ENCODE results near the gene ONECUT3. TPM values are rescaled to one million over a fixed set of nuclear protein-coding genes. Genes with fewer than 3 reads are reported as not detected.
"Not testable (repeated sequence)": the region's sequence is repeated elsewhere in the genome, so short reads cannot be mapped to it uniquely, and the experiment has no call there.

Gene ONECUT3
- total RNA-seq (under 1 TPM; 0.25 to 0.39 TPM), polyA plus RNA-seq (ENCODE audit: insufficient read depth, low read depth, low replicate concordance) (0.13 TPM)
- long read RNA-seq, donor 1, result 0 reads
- long read RNA-seq, donor 2, result 0 reads

DNA sequence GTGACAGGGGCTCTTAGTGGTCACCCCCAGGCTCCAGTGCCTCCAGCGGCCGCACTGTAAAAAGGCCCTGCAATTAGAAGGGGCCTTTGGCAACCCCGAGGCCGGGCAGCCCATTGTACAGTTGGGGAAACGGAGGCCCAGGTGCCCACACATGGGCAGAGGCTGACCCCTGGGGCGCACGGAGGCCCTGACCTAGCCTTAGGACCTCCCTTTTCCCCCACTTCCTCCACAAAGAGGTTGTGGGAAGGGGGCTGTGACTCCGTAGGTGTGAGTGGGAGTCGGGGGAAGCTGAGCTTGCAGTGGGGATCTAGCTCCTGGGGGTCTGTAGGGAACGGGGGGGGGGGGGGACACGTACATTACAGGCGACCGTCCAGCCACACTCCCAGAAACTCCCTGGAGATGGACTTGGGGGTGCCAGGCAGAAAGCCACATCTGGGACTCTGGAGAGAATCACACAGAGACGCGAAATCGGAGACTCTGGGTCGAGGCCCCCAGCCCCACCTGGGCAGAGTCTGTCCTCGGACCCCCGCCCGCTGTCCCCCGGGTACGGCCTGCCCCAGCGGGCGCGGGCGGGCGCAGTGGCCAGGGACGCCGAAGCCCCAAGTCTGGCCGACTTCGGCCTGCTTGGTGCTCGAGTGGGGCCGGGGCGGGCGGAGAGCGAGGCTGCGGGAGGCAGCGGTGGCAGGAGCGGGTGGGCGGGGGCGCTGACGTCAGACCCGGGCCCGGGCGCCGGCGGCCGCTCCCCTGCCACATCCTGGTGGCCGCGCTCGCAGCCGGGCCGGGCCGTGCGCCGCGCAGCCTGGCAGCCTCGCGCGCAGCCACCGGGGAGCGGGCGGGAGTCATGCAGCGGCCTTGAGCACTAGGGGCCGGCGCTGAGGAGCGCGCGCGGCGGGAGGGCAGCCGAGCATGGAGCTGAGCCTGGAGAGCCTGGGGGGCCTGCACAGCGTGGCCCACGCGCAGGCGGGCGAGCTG lies at the start of gene ONECUT3:
Gene ONECUT3, plus strand, starts transcription at position 750 of the 972 bp plus-strand sequence. Its CDS starts 157 bp downstream, at position 907.
- TF ChIP-seq POLR2A (IDR thresholded peaks at IDR 0.05) (no peak), CTCF (IDR thresholded peaks at IDR 0.05) (no peak)
- Histone ChIP-seq H3K27ac (no peak within 1 kb of the TSS), H3K4me1 (peaks cover 3% of the 10 kb centered on the region), H3K4me3 (no peak within 1 kb of the TSS), H3K9me3 (no peaks in the 10 kb centered on the region), H3K27me3 (peaks cover 5% of the 10 kb centered on the region), H3K36me3 (ENCODE audit: low read depth, missing control alignments) (no peaks in the 10 kb centered on the region)
- intact Hi-C loops (cut with DNase I; ENCODE audit: low total_unique reads), result no loop called here
- no peak for DNase-seq
- WGBS, 2 donors, result 2% methylated on average over 19 to 29 of the region's 77 CpGs

DNA sequence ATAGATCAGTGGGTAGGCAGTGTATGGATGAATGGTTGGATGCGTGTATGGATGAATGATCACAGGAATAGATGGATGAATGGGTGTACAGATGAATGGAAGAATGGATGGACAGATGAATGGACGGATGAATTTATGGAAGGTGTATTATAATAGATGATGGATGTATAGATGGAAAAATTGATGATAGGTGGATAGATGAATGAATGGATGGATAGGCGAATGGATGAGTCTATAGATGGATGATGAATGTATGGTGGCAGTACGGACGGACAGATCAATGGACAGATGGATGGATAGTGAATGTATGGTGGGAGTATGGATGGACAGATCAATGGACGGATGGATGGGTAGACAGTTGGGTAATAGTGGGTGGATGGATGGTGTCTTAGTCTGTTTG lies 49.0 kb upstream of the ONECUT3 start:
- TF ChIP-seq CTCF (IDR thresholded peaks at IDR 0.05), result no peak
- no peak for TF ChIP-seq POLR2A (IDR thresholded peaks at IDR 0.05)
- no peaks in the 10 kb centered on the region for H3K9me3 ChIP-seq
- H3K27ac ChIP-seq, result no peak overlapping the region
- H3K4me3 ChIP-seq, result no peak overlapping the region
- no peak for DNase-seq
- no peaks in the 10 kb centered on the region for H3K27me3 ChIP-seq
- no peaks in the 10 kb centered on the region for H3K36me3 ChIP-seq (ENCODE audit: low read depth, missing control alignments)
- no peaks in the 10 kb centered on the region for H3K4me1 ChIP-seq
- intact Hi-C loops (cut with DNase I; ENCODE audit: low total_unique reads), result no loop called here
- WGBS, 2 donors, result 89% methylated on average over 6 of the region's 6 CpGs

DNA sequence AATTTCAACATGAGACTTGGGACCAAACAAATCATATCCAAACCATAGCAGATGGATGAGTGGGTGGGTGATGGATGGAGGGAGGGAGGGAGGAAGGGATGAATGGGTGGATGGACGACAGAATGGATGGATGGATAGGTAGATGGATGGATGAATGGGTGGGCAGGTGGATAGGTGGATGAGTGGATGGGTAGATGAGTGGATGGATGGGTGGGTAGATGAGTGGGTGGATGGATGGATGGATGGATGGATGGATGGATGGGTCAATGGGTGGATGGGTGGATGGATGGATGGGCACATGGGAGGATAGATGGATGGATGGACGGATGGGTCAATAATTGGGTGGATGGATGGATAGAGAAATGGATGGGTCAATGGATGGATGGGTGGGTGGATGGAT lies 47.9 kb upstream of the ONECUT3 start:
- 67 to 75% methylated on average over 2 of the region's 2 CpGs for WGBS, 2 donors
- Histone ChIP-seq H3K27me3 (no peaks in the 10 kb centered on the region), H3K4me1 (no peaks in the 10 kb centered on the region), H3K4me3 (no peak overlapping the region), H3K36me3 (ENCODE audit: low read depth, missing control alignments) (no peaks in the 10 kb centered on the region), H3K9me3 (no peaks in the 10 kb centered on the region), H3K27ac (no peak overlapping the region)
- TF ChIP-seq POLR2A (IDR thresholded peaks at IDR 0.05) (no peak), CTCF (IDR thresholded peaks at IDR 0.05) (no peak)
- DNase-seq, result no peak
- intact Hi-C loops (cut with DNase I; ENCODE audit: low total_unique reads), result no loop called here

- not testable (repeated sequence) for H3K4me1 ChIP-seq
- 84 to 89% methylated on average over 14 of the region's 14 CpGs for WGBS, 2 donors
These were observed 46.7 kb upstream of the ONECUT3 start for GRCh38 chr19:1706646-1707045.

DNA sequence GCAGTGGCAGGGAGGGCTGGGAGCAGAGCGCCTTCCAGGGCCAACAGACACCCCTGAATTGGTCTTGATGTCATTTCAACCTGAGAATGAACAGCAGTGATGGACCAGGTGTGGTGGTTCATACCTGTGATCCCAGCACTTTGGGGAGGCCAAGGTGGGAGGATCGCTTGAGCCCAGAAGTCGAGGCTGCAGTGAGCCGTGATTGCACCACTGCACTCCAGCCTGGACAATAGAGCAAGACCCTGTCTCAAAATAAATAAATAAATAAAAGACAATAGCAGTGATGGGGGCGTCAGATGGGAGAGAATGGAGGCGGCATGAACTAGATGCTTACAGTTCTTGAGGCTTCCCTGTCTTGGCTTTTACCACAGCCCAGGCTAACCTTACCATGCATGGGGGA lies 46.1 kb upstream of the ONECUT3 start:
- intact Hi-C loops (cut with DNase I; ENCODE audit: low total_unique reads), result no loop called here
- no peaks in the 10 kb centered on the region for H3K27me3 ChIP-seq
- no peak for DNase-seq
- H3K36me3 ChIP-seq (ENCODE audit: low read depth, missing control alignments), result no peaks in the 10 kb centered on the region
- H3K27ac ChIP-seq, result no peak overlapping the region
- WGBS, 2 donors, result 89 to 90% methylated on average over 6 of the region's 6 CpGs
- H3K9me3 ChIP-seq, result no peaks in the 10 kb centered on the region
- TF ChIP-seq POLR2A (IDR thresholded peaks at IDR 0.05), result no peak
- no peak for TF ChIP-seq CTCF (IDR thresholded peaks at IDR 0.05)
- H3K4me1 ChIP-seq, result no peaks in the 10 kb centered on the region
- H3K4me3 ChIP-seq, result no peak overlapping the region

More at GRCh38 chr19:1706646-1707045, 46.7 kb upstream of the ONECUT3 start:
- H3K27me3 ChIP-seq; intact Hi-C loops (cut with DNase I; ENCODE audit: low total_unique reads); H3K36me3 ChIP-seq (ENCODE audit: low read depth, missing control alignments); H3K4me3 ChIP-seq; H3K27ac ChIP-seq; DNase-seq; H3K9me3 ChIP-seq: not testable (repeated sequence)
